Loucy (cell line): Measurements from ENCODE around the gene TLE5.

Experiments used
- H2AFZ ChIP-seq: fragments of 200-600 bp; sonication (generic); 2 replicates; pipeline ENCODE4 v1.6.0; 2016; ENCODE audit warnings: antibody characterized with exemption, mild to moderate bottlenecking, low read length, moderate library complexity
- H3F3A ChIP-seq: fragments of 200-600 bp; 2 replicates; pipeline ENCODE4 v1.6.0; 2016; ENCODE audit warnings: antibody characterized with exemption, low read depth, mild to moderate bottlenecking
- H3K27me3 ChIP-seq: fragments of 200-600 bp; sonication (generic); 2 replicates; pipeline ENCODE4 v1.6.1; 2014; ENCODE audit warnings: low read length, mild to moderate bottlenecking; ENCODE audit not compliant: insufficient read depth, poor library complexity, severe bottlenecking
- H3K36me3 ChIP-seq: fragments of 200-600 bp; sonication (generic); 2 replicates; pipeline ENCODE4 v1.6.1; 2016; ENCODE audit warnings: low read length; ENCODE audit not compliant: insufficient read depth
- H3K4me1 ChIP-seq: fragments of 200-600 bp; sonication (generic); 2 replicates; pipeline ENCODE4 v1.5.1; 2014; ENCODE audit warnings: low read length, mild to moderate bottlenecking; ENCODE audit not compliant: insufficient read depth, poor library complexity, severe bottlenecking
- H3K4me2 ChIP-seq: fragments of 200-600 bp; sonication (generic); 2 replicates; pipeline ENCODE4 v1.6.0; 2014; ENCODE audit warnings: antibody characterized with exemption, low read length, low read depth, mild to moderate bottlenecking; ENCODE audit not compliant: poor library complexity, severe bottlenecking
- H3K4me3 ChIP-seq: fragments of 200-600 bp; sonication (generic); 2 replicates; pipeline ENCODE4 v1.5.1; 2014; ENCODE audit warnings: low read length, mild to moderate bottlenecking, mixed read lengths; ENCODE audit not compliant: poor library complexity, severe bottlenecking
- H3K79me2 ChIP-seq: fragments of 200-600 bp; sonication (generic); 2 replicates; pipeline ENCODE4 v1.6.1; 2014; ENCODE audit warnings: low read length; ENCODE audit not compliant: insufficient read depth
- H3K9ac ChIP-seq: fragments of 200-600 bp; sonication (generic); 2 replicates; pipeline ENCODE4 v1.6.0; 2014; ENCODE audit warnings: mild to moderate bottlenecking, low read depth, low read length, moderate library complexity; ENCODE audit not compliant: poor library complexity, severe bottlenecking
- H3K9me2 ChIP-seq: fragments of 200-600 bp; sonication (generic); replicated peaks from 2 replicates; pipeline ENCODE4 v1.6.1; 2016; ENCODE audit warnings: low read depth, low read length, mixed read lengths
- H3K9me3 ChIP-seq: fragments of 200-600 bp; sonication (generic); 2 replicates; pipeline ENCODE4 v1.6.1; 2014; ENCODE audit warnings: mild to moderate bottlenecking, antibody characterized with exemption, low read length, low read depth; ENCODE audit not compliant: insufficient read depth
- H4K20me1 ChIP-seq: fragments of 200-600 bp; sonication (generic); 2 replicates; pipeline ENCODE4 v1.6.0; 2014; ENCODE audit warnings: antibody characterized with exemption, low read length, mild to moderate bottlenecking; ENCODE audit not compliant: insufficient read depth, poor library complexity, severe bottlenecking
- EZH2phosphoT487 ChIP-seq: fragments of 200-600 bp; IDR thresholded peaks from 2 replicates; pipeline ENCODE4 v1.6.1; 2018; ENCODE audit warnings: antibody characterized with exemption, mild to moderate bottlenecking, moderate library complexity, borderline replicate concordance
- TF ChIP-seq, protein P1 (sequence below): fragments of 200-600 bp; sonication (generic); conservative IDR thresholded peaks from 2 replicates; pipeline ENCODE4 v1.5.1; 2014; ENCODE audit warnings: mild to moderate bottlenecking, antibody characterized with exemption, low read length

The TLE5 gene

DNA sequence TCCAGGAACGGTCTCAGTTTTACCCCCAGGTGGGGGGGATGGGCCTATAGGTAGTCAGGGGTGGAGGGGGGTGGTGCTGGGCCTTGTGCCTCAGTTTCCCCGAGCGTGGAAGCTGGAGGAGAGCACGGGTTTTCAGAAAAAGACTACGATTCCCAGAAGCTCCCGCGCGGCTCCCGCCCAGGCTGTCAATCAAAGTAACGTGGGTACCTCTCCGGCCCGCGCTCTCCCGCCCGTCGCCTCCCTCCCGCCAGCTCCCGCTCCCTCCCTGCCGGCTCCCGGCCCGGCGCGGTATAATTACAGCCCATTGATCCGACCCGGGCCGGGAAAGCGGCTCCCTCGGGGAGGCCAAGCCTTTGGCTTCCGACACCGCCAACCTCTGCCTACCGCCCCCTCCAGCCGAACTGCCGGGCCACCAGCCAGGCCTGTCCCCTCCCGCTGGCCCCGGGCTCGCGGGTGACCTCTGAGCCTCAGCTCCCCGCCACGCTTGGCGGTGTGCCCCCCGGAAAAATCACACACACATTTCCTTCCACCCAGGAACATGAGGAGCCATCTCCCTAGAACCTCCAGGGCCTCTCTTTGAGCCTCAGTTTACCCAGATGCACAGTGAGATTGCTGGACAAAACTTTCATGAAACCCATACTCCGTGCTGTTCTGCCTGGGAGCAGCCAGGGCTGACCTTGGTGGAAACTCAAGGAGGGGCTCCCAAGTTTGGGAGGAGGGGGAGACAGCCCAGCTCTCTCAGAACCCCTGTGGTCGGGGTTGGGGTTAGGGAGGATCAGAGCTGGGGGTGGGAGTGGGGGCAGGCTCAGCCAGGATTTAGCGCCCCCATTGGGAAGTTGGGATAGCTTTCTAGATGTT lies 25.9 kb downstream of the TLE5 start:
- H2AFZ ChIP-seq = peak overlapping the region; percentile 95
- peak overlapping the region; percentile 66 for H3K9ac ChIP-seq
- H3K9me3 ChIP-seq = no peaks in the 10 kb centered on the region
- peak overlapping the region; percentile 90 for H3K4me3 ChIP-seq
- no peaks in the 10 kb centered on the region for H3K27me3 ChIP-seq
- peak overlapping the region; percentile 99 for H3K4me2 ChIP-seq
- no peaks in the 10 kb centered on the region for H3F3A ChIP-seq
- H4K20me1 ChIP-seq = no peaks in the 10 kb centered on the region
- no peaks in the 10 kb centered on the region for H3K79me2 ChIP-seq
- peaks cover 16% of the 10 kb centered on the region for H3K4me1 ChIP-seq
- H3K9me2 ChIP-seq = no peaks in the 10 kb centered on the region
- TF ChIP-seq EZH2phosphoT487 = no peak
- TF ChIP-seq, protein P1, sequence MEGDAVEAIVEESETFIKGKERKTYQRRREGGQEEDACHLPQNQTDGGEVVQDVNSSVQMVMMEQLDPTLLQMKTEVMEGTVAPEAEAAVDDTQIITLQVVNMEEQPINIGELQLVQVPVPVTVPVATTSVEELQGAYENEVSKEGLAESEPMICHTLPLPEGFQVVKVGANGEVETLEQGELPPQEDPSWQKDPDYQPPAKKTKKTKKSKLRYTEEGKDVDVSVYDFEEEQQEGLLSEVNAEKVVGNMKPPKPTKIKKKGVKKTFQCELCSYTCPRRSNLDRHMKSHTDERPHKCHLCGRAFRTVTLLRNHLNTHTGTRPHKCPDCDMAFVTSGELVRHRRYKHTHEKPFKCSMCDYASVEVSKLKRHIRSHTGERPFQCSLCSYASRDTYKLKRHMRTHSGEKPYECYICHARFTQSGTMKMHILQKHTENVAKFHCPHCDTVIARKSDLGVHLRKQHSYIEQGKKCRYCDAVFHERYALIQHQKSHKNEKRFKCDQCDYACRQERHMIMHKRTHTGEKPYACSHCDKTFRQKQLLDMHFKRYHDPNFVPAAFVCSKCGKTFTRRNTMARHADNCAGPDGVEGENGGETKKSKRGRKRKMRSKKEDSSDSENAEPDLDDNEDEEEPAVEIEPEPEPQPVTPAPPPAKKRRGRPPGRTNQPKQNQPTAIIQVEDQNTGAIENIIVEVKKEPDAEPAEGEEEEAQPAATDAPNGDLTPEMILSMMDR = peak; percentile 42
- H3K36me3 ChIP-seq = no peaks in the 10 kb centered on the region

DNA sequence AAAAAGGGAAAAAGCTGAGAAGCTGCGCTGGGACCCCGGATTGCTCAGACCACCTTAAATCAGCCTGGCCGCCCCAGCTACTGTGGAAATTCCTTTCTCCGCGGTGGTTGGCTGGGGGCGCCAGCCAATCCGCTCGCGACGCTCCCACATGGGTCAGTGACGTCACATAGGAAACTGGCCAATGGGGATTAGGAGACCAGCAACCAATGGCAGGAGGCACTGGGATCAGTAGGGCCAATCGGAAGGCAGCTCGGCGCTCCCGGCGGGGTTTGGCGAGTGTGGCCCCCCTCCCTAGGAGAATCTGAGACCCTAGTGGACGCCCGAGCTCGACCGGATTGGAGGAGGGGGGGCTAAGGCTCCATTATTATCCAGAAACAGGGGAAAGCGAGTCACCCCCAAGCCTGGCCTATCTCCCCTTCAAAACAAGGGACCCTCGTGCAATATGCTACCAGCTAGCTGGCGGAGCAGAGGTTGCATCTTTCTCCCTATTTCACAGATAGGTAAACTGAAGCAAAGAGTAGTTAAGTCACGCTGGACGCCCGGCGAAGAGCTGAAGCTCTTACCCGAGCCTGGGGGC lies 26.7 kb downstream of the TLE5 start:
- Histone ChIP-seq H3K79me2 (no peaks in the 10 kb centered on the region), H3K4me3 (peak overlapping the region; percentile 90), H2AFZ (peak overlapping the region; percentile 95), H3K9ac (peak overlapping the region; percentile 89), H3F3A (no peaks in the 10 kb centered on the region), H3K27me3 (no peaks in the 10 kb centered on the region), H3K4me1 (peaks cover 16% of the 10 kb centered on the region), H4K20me1 (no peaks in the 10 kb centered on the region), H3K9me3 (no peaks in the 10 kb centered on the region), H3K36me3 (no peaks in the 10 kb centered on the region), H3K9me2 (no peaks in the 10 kb centered on the region), H3K4me2 (peak overlapping the region; percentile 99)
- TF ChIP-seq EZH2phosphoT487 = no peak
- TF ChIP-seq, protein P1 = no peak

DNA sequence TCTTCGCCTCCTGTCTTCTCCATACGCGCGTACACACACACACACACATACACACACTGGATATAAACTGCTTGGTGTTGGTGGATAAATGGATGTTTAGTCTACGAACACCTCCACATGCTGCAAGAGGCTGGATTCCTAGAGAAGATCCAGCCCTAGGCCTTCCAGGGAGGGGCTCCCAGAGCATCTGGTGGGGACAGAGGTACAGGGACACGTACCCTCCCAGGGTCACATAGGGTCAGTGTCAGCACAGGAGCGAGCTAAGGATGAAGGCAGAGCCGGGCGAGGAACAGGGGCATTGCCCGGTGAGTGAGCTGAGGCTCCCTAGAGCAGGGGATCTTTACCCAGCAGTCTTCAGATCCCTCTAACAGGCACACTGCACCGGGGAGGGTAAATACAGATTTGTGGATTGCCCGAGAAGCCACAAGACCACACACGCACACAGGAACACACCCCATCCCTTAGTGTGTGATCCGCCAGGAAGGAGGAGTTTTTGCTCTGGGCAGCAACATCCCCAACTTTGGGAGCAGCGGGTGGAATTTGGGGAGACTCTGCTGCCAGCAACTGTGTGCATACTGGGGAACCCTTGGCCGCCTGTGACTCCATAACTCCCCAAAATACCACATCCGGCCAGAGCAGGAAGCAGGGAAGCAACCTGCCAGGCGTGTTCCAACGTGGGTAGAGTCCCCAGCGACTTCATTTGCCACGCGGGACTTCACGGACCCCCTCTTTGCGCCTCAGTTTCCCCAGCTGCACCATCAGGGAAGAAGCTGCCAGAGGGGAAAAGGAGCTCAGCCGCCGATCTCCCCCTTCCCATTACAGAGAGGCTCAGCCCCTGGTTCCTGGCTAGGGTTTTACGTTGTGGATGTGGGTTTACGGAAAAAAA lies 27.4 kb downstream of the TLE5 start:
- TF ChIP-seq EZH2phosphoT487 = no peak
- TF ChIP-seq, protein P1 = no peak
- peaks cover 16% of the 10 kb centered on the region for H3K4me1 ChIP-seq

More for the DNA sequence above, 27.4 kb downstream of the TLE5 start:
- H3F3A ChIP-seq = no peaks in the 10 kb centered on the region
- H3K79me2 ChIP-seq = no peaks in the 10 kb centered on the region
- H3K4me2 ChIP-seq = peak overlapping the region; percentile 99
- H3K9me2 ChIP-seq = no peaks in the 10 kb centered on the region
- H3K27me3 ChIP-seq = no peaks in the 10 kb centered on the region
- H3K9me3 ChIP-seq = no peaks in the 10 kb centered on the region
- peak overlapping the region; percentile 90 for H3K4me3 ChIP-seq
- H4K20me1 ChIP-seq = no peaks in the 10 kb centered on the region
- no peaks in the 10 kb centered on the region for H3K36me3 ChIP-seq
- H3K9ac ChIP-seq = peak overlapping the region; percentile 89
- H2AFZ ChIP-seq = peak overlapping the region; percentile 69
